ENCODE data around the gene NAA35. TPM values are rescaled to one million over a fixed set of nuclear protein-coding genes. Genes with fewer than 3 reads are reported as not detected.

NAA35 gene
- total RNA-seq, 1 experiment from 2014 or later = 12.2 TPM

- POLR2A ChIA-PET (ENCODE audit: unreplicated experiment) = interaction anchor here (0.7 kb wide), 1 partner anchor 9 kb away, joined by 3 read pairs; no protein-coding TSS in a partner anchor
- no peak for ATAC-seq
- H3K4me1 ChIP-seq (ENCODE audit: insufficient read depth, low read length) = no peaks in the 10 kb centered on the region
- peaks cover 19% of the 10 kb centered on the region for H3K36me3 ChIP-seq (ENCODE audit: low read depth, low read length)
- H3K4me2 ChIP-seq (ENCODE audit: low read length) = no peak overlapping the region
- no peaks in the 10 kb centered on the region for H3F3A ChIP-seq (ENCODE audit: low read length, unreplicated experiment)
- no TSS peak for BruUV-seq (replicated peaks)
- DNase-seq = no peak
- no peaks in the 10 kb centered on the region for H3K9me3 ChIP-seq (ENCODE audit: low read length)
- no peak overlapping the region for H3K9ac ChIP-seq (ENCODE audit: low read length)
- no peaks in the 10 kb centered on the region for H3K27me3 ChIP-seq (ENCODE audit: low read length)
- H3K79me2 ChIP-seq (ENCODE audit: low read length) = no peaks in the 10 kb centered on the region
- CTCF ChIA-PET = no interaction called here
- H2AFZ ChIP-seq (ENCODE audit: low read length) = no peak overlapping the region
- intact Hi-C loops (cut with micrococcal nuclease) = no loop called here
- no peaks in the 10 kb centered on the region for H4K20me1 ChIP-seq (ENCODE audit: low read length)
- no peak overlapping the region for H3K27ac ChIP-seq (ENCODE audit: low read length)
- no peak for TF ChIP-seq CTCF (conservative IDR thresholded peaks at IDR 0.05; ENCODE audit: low read depth, low read length)
- no peaks in the 10 kb centered on the region for H3K9me2 ChIP-seq (replicated peaks; ENCODE audit: low read length)
- H3K4me3 ChIP-seq (ENCODE audit: low read length) = no peak overlapping the region
Observed at GRCh38 chr9:86020731-86021130, 79.8 kb downstream of the NAA35 start.

- H3K9me2 ChIP-seq (replicated peaks; ENCODE audit: low read length) = no peaks in the 10 kb centered on the region
- H3K9me3 ChIP-seq (ENCODE audit: low read length) = no peaks in the 10 kb centered on the region
- intact Hi-C loops (cut with micrococcal nuclease) = no loop called here
- H3K79me2 ChIP-seq (ENCODE audit: low read length) = no peaks in the 10 kb centered on the region
- H3K4me1 ChIP-seq (ENCODE audit: insufficient read depth, low read length) = no peaks in the 10 kb centered on the region
- ChIA-PET CTCF (no interaction called here), POLR2A (ENCODE audit: unreplicated experiment) (no interaction called here)
- H4K20me1 ChIP-seq (ENCODE audit: low read length) = no peaks in the 10 kb centered on the region
- no peak overlapping the region for H3K9ac ChIP-seq (ENCODE audit: low read length)
- no peak overlapping the region for H3K4me3 ChIP-seq (ENCODE audit: low read length)
- H3K36me3 ChIP-seq (ENCODE audit: low read depth, low read length) = peaks cover 22% of the 10 kb centered on the region
- no TSS peak for BruUV-seq (replicated peaks)
- no peak overlapping the region for H3K27ac ChIP-seq (ENCODE audit: low read length)
- DNase-seq (no peak), ATAC-seq (no peak)
- H3K27me3 ChIP-seq (ENCODE audit: low read length) = no peaks in the 10 kb centered on the region
- TF ChIP-seq EZH2 (IDR thresholded peaks at IDR 0.05; ENCODE audit: low read length, unreplicated experiment) (no peak), EZH2phosphoT487 (IDR thresholded peaks at IDR 0.05; ENCODE audit: borderline replicate concordance, low read length) (no peak), CTCF (conservative IDR thresholded peaks at IDR 0.05; ENCODE audit: low read depth, low read length) (no peak)
- H3F3A ChIP-seq (ENCODE audit: low read length, unreplicated experiment) = no peaks in the 10 kb centered on the region
- H2AFZ ChIP-seq (ENCODE audit: low read length) = no peak overlapping the region
- H3K4me2 ChIP-seq (ENCODE audit: low read length) = no peak overlapping the region
Observed at GRCh38 chr9:86021166-86021565, 80.2 kb downstream of the NAA35 start.

- no peak overlapping the region for H3K9ac ChIP-seq (ENCODE audit: low read length)
- CTCF ChIA-PET = no interaction called here
- H3K9me2 ChIP-seq (replicated peaks; ENCODE audit: low read length) = no peaks in the 10 kb centered on the region
- no peak for ATAC-seq
- no peak for TF ChIP-seq EZH2phosphoT487 (IDR thresholded peaks at IDR 0.05; ENCODE audit: borderline replicate concordance, low read length)
- no peak for TF ChIP-seq CTCF (conservative IDR thresholded peaks at IDR 0.05; ENCODE audit: low read depth, low read length)
- no peak overlapping the region for H3K4me2 ChIP-seq (ENCODE audit: low read length)
- H3K9me3 ChIP-seq (ENCODE audit: low read length) = no peaks in the 10 kb centered on the region
- H3K27me3 ChIP-seq (ENCODE audit: low read length) = no peaks in the 10 kb centered on the region
- H3F3A ChIP-seq (ENCODE audit: low read length, unreplicated experiment) = no peaks in the 10 kb centered on the region
- H3K36me3 ChIP-seq (ENCODE audit: low read depth, low read length) = peaks cover 18% of the 10 kb centered on the region
- no peak overlapping the region for H2AFZ ChIP-seq (ENCODE audit: low read length)
- intact Hi-C loops (cut with micrococcal nuclease) = no loop called here
- no peak for DNase-seq
- H3K79me2 ChIP-seq (ENCODE audit: low read length) = no peaks in the 10 kb centered on the region
- POLR2A ChIA-PET (ENCODE audit: unreplicated experiment) = no interaction called here
- BruUV-seq (replicated peaks) = no TSS peak
- no peak overlapping the region for H3K4me3 ChIP-seq (ENCODE audit: low read length)
- no peaks in the 10 kb centered on the region for H4K20me1 ChIP-seq (ENCODE audit: low read length)
- H3K27ac ChIP-seq (ENCODE audit: low read length) = no peak overlapping the region
- no peaks in the 10 kb centered on the region for H3K4me1 ChIP-seq (ENCODE audit: insufficient read depth, low read length)
Observed at GRCh38 chr9:86022687-86023266, 81.8 kb downstream of the NAA35 start.
